Measurements from ENCODE around the gene TCERG1L. TPM values are rescaled to one million over a fixed set of nuclear protein-coding genes. Genes with fewer than 3 reads are reported as not detected.
A peak's percentile ranks its signal among the peaks of the same experiment; 100 is the strongest.
"Not testable (repeated sequence)": the region's sequence is repeated elsewhere in the genome, so short reads cannot be mapped to it uniquely, and the experiment has no call there.

Gene TCERG1L
- total RNA-seq, 2 experiments from 2014 or later, result not detected

DNA sequence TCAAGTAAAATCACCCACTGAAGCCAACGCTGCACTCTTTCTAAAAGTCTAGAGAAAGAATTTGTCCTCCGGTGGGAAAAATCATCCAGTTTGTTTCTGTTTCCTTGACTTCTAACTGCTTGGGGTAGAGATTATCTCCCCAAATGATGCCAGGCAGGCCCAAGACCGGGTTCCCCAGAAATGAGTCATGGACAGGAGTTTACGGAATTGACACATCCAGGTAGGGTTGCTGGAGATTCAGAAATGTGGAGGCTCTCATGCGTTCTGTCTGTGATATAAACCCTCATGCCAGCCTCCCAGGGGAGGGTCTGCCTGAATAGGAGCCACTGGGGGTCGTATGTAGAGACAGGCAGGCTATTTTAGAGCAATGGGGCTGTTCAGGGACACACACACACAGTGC, 230.9 kb downstream of the TCERG1L start:
- Mint-ChIP-seq H3K4me3 (no peak overlapping the region), H3K27ac (peak overlapping the region; percentile 85), H3K9me3 (no peaks in the 10 kb centered on the region), H3K4me1 (peaks cover 29% of the 10 kb centered on the region), H3K27me3 (no peaks in the 10 kb centered on the region), H3K36me3 (ENCODE audit: low read depth) (no peaks in the 10 kb centered on the region)
- DNase-seq, result no peak
- POLR2A ChIA-PET, result no interaction called here
- CTCF ChIA-PET, result no interaction called here

DNA sequence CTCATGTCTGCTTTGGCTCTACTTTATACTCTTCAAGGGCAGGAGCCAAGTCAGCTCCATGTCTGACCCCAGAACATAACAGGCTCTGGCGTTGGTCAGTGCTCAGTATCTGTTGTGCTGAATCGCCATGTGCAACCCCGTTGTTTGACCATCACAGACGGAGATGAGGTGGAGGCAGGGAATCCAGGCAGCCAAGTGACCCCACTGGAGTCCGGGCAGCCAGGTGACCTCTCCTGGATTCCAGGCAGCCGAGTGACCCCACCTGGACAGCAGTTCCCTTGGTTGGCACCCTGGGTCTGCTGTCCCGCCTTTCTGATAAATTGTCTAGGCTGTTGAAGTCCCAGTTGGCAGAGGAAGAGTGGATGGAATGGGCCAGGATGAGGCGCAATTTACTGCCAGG, 232.2 kb downstream of the TCERG1L start:
- no peak for DNase-seq
- Mint-ChIP-seq H3K36me3 (ENCODE audit: low read depth) (no peaks in the 10 kb centered on the region), H3K9me3 (no peaks in the 10 kb centered on the region), H3K4me1 (peaks cover 24% of the 10 kb centered on the region), H3K27ac (no peak overlapping the region), H3K4me3 (no peak overlapping the region), H3K27me3 (no peaks in the 10 kb centered on the region)
- POLR2A ChIA-PET, result no interaction called here
- CTCF ChIA-PET, result no interaction called here

DNA sequence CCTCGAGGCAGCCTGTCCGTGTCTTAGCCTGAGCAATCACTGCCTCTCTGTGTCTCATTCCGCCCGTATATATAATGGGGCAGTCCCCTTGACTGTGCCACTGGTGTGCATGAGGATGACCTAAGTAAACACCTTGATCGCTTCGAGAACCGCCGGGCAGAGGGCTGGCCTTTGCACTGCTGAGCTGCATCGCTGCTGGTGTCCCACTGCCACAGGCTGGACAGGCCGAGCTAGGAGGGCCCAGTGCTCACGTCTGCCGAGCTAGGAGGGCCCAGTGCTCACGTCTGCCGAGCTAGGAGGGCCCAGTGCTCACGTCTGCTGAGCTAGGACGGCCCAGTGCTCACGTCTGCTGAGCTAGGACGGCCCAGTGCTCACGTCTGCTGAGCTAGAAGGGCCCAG, 232.6 kb downstream of the TCERG1L start:
- H3K36me3 Mint-ChIP-seq (ENCODE audit: low read depth); H3K27ac Mint-ChIP-seq; H3K27me3 Mint-ChIP-seq; POLR2A ChIA-PET; H3K4me3 Mint-ChIP-seq; DNase-seq; H3K9me3 Mint-ChIP-seq; CTCF ChIA-PET: not testable (repeated sequence)
- H3K4me1 Mint-ChIP-seq, result peaks cover 24% of the 10 kb centered on the region

DNA sequence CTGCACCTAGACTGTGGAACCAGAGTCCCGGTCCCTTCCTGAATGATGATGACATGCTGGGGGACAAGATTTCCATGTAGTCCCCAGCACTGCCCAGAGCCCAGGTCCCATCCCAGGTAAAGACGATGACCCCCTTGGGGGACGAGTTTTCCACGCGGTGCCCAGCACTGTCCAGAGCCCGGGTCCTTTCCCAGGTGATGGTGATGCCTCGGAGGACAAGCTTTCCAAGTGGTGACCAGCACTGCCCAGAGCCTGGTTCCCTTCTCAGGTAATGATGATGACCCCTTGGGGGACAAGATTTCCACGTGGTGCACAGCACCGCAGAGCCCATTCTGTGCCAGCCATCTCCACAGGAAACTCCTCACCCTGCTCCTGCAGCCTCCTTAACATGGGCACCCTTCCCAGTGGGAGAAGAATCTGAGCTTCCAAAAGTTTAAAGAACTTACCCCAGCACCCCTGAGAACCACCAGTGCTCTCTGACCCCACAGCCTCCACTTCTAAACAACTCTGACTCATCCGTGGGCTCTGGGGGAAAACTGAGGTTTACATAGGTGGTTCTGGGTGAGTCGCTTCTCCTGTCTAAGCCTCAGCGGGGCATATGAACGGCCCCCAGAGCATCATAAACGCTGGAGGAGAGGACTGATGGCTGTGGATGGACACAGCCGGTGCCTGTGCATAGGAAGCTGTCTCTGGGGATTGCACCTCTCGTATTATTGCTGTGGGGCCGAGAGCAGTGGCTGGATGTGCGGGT, 233.2 kb downstream of the TCERG1L start:
- H3K36me3 Mint-ChIP-seq (ENCODE audit: low read depth), result no peaks in the 10 kb centered on the region
- no peaks in the 10 kb centered on the region for H3K27me3 Mint-ChIP-seq
- CTCF ChIA-PET, result no interaction called here
- no peak overlapping the region for H3K4me3 Mint-ChIP-seq
- H3K9me3 Mint-ChIP-seq, result no peaks in the 10 kb centered on the region
- POLR2A ChIA-PET, result no interaction called here
- no peak overlapping the region for H3K27ac Mint-ChIP-seq
- DNase-seq, result no peak
- H3K4me1 Mint-ChIP-seq, result peaks cover 21% of the 10 kb centered on the region

DNA sequence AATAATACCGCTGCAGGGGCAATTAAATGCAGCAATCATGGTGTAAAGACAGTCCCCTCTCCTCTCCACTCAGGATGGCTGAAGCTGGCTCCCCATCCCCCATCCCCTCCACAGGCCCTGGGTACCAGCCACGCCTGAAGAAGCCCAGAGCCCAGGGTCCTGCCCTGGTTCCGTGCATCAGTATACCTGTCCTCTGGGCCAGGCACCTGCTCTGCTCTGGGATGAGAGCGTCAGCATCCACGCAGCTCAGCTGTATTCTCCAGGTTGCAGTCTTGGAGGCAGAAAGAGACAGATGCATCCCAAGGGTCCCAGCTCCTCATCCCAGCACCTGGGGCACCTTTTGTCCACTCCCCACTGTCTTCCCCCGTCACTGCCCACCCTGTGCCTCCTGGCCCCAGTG, 233.8 kb downstream of the TCERG1L start:
- DNase-seq, result no peak
- no peaks in the 10 kb centered on the region for H3K36me3 Mint-ChIP-seq (ENCODE audit: low read depth)
- no peak overlapping the region for H3K4me3 Mint-ChIP-seq
- no peaks in the 10 kb centered on the region for H3K9me3 Mint-ChIP-seq
- no peak overlapping the region for H3K27ac Mint-ChIP-seq
- ChIA-PET CTCF (no interaction called here), POLR2A (no interaction called here)
- H3K4me1 Mint-ChIP-seq, result peaks cover 15% of the 10 kb centered on the region
- no peaks in the 10 kb centered on the region for H3K27me3 Mint-ChIP-seq

DNA sequence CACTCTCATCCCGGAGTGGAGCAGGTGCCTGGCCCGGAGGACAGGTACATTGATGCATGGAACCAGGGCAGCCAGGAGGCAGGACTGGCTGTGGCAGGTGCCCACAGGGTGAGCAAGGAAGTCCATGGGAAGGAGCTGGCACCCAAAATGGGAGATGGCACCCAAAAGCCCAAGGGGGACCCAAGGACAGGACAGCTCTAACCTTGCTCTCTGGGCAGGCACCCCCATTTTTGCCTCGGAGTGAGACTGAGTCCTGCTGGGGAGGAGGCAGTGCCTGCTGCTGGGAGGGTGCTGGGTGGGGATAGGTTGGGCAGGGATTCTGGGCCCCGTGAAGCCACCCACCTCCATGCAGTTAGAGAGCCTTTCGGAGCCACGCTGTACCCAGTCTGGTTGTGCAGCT, 234.5 kb downstream of the TCERG1L start:
- ChIA-PET CTCF (no interaction called here), POLR2A (no interaction called here)
- no peak for DNase-seq
- Mint-ChIP-seq H3K4me3 (no peak overlapping the region), H3K27me3 (no peaks in the 10 kb centered on the region), H3K36me3 (ENCODE audit: low read depth) (no peaks in the 10 kb centered on the region), H3K27ac (no peak overlapping the region), H3K4me1 (peaks cover 13% of the 10 kb centered on the region), H3K9me3 (no peaks in the 10 kb centered on the region)

DNA sequence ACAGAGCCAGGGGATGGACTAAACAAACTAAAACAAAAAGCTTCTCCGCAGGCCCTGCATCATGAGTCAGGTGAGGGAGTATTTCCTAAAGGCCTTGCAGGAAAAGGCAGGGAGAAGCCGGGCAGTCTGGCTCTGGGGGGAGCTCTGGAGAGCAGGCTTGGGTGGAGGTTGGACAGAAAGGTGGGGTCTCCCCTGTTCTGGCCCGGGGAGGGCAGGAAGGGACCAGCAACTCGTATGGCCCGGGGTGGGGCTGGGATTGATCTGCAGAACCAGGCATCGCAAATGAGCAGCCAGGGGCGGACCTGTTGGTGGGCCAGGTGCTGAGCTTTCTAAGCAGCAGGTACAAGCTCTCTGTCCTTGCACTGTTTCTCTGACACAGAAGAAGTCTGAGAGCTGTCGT, 235.2 kb downstream of the TCERG1L start:
- no peak overlapping the region for H3K27ac Mint-ChIP-seq
- H3K4me3 Mint-ChIP-seq, result no peak overlapping the region
- DNase-seq, result no peak
- H3K4me1 Mint-ChIP-seq, result peaks cover 8% of the 10 kb centered on the region
- CTCF ChIA-PET, result no interaction called here
- H3K9me3 Mint-ChIP-seq, result no peaks in the 10 kb centered on the region
- H3K27me3 Mint-ChIP-seq, result no peaks in the 10 kb centered on the region
- POLR2A ChIA-PET, result no interaction called here
- H3K36me3 Mint-ChIP-seq (ENCODE audit: low read depth), result no peaks in the 10 kb centered on the region

DNA sequence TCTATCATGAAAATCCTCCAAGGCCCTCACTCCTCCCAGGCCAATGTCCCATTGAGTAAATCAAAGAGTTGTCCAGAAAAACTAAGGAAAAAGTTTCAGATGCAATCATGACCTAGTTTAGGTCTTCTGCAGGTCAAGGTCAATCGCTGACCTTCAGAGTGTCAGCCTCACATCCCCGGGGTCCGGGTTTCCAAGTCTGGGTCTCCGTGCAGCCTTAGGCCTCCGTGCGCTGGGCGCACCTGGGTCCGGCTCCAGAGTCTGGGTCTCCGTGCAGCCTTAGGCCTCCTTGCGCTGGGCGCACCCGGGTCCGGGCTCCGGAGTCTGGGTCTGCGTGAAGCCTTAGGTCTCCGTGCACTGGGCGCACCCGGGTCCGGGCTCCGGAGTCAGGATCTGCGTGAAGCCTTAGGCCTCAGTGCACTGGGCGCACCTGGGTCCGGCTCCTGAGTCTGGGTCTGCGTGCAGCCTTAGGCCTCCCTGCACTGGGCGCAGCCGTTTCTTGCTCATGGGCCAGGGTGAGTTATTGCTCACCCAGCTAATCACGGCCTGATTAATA, 236.2 kb downstream of the TCERG1L start:
- H3K4me3 Mint-ChIP-seq, result no peak overlapping the region
- POLR2A ChIA-PET, result no interaction called here
- CTCF ChIA-PET, result no interaction called here
- H3K27ac Mint-ChIP-seq, result no peak overlapping the region
- H3K27me3 Mint-ChIP-seq, result no peaks in the 10 kb centered on the region
- no peaks in the 10 kb centered on the region for H3K9me3 Mint-ChIP-seq
- H3K4me1 Mint-ChIP-seq, result no peaks in the 10 kb centered on the region
- no peaks in the 10 kb centered on the region for H3K36me3 Mint-ChIP-seq (ENCODE audit: low read depth)
- DNase-seq, result no peak

DNA sequence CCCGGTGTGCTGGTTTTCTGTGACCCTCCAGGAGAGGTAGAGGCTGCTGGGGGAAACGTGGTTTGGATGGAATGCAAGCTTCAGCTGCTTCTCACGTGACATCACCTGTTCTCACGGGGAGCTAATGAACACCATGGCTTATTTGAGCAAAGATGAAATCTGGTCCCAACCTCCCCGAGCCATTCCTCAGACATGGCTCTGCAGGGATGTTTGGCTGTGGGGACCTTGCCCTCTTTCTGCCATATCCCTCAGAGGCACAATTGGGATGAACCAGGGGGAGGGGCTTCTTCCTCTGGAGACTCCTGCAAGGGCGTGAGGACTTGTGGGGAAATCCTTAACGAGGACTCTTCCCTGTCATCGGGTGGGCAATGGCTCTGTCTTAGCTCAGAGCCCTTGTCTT, 236.8 kb downstream of the TCERG1L start:
- CTCF ChIA-PET, result no interaction called here
- POLR2A ChIA-PET, result no interaction called here

DNA sequence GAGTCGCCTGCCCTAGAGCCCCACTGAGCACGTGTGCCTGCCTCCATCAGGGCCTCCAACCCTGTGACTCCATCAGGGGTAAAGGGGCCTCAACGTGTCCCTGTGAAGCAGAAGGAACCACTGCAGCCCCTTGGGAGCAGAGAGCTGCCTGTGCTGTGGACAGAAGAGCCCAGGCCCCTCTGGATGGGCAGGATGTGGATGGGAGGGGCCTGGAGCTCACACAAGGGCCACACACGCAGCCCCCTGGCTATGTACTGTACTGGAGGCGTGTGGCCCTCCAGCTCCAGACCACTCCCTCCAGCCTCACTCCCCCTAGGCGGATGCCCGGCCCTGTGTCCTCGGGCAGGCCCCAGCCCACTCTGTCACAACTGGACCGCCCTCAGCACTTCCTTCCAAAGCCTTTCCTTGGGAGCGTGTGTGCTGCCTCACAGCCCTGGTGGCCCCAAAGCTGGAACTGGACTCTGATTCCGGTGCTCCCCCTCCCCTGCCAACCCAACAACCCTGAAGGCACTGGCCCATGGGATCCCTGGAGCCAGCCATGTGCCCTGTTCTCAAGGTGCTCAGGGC, 238.0 kb downstream of the TCERG1L start:
- Mint-ChIP-seq H3K27me3 (no peaks in the 10 kb centered on the region), H3K27ac (no peak overlapping the region), H3K4me3 (no peak overlapping the region), H3K9me3 (no peaks in the 10 kb centered on the region), H3K36me3 (ENCODE audit: low read depth) (no peaks in the 10 kb centered on the region), H3K4me1 (no peaks in the 10 kb centered on the region)
- CTCF ChIA-PET, result no interaction called here
- DNase-seq, result no peak
- POLR2A ChIA-PET, result interaction anchor here (0.5 kb wide), 1 partner anchor 285 kb away, joined by 5 read pairs; no protein-coding TSS in a partner anchor

More for the DNA sequence above, 236.8 kb downstream of the TCERG1L start:
- DNase-seq, result no peak
- Mint-ChIP-seq H3K9me3 (no peaks in the 10 kb centered on the region), H3K27ac (no peak overlapping the region), H3K4me1 (no peaks in the 10 kb centered on the region), H3K4me3 (no peak overlapping the region), H3K27me3 (no peaks in the 10 kb centered on the region), H3K36me3 (ENCODE audit: low read depth) (no peaks in the 10 kb centered on the region)

DNA sequence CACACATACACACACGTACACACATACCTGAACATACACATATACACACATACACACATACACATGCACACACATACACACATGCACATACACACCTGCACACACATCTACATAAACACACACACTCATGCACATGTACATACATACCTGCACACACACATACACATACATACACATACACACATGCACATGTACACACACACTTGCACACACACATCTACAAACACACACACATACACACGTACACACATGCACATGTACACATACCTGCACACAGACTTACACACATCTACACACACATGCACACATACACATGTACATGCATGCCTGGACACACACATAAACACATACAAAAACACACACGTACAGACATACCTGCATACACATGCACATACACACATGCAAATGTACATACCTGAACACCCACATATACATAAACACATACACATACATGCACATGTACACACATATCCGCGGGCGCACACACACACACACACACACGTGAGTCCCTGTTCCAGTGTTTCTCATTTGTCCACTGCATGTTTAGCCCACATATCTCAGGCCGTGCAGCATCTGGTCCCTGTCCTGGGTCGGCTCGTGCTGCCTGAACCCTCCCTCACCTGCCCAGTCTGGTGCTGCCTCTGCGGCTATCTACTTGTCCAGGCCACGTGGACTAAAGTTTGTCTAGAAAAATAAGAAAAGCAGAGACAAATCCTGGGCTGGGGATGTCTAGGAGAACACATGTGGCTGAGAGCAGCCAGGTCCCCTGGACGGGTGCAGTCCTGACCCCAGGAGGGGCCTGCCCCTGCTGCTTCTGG, 238.7 kb downstream of the TCERG1L start:
- no peaks in the 10 kb centered on the region for H3K4me1 Mint-ChIP-seq
- H3K27ac Mint-ChIP-seq, result no peak overlapping the region
- ChIA-PET CTCF (no interaction called here), POLR2A (no interaction called here)
- H3K36me3 Mint-ChIP-seq (ENCODE audit: low read depth), result no peaks in the 10 kb centered on the region
- DNase-seq, result no peak
- no peaks in the 10 kb centered on the region for H3K27me3 Mint-ChIP-seq
- no peaks in the 10 kb centered on the region for H3K9me3 Mint-ChIP-seq
- no peak overlapping the region for H3K4me3 Mint-ChIP-seq

DNA sequence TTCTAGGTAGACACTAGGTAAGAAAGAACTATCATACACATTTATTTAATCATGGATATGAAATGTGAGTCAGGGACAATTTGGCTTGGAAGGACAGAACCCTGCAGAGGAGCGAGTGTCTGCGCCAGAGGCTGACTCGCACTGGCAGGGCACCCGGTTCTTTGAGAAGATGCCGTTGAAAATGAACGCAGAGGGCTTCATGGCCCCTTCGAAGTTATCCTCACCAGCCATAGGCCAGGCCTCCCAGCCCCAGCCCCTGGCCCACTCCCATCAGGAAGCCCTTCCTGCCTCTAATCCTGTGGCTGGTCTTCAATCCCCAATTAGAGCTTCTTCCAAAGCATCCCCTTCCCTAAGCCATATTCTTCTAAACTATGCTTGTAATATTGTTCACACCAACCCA, 239.8 kb downstream of the TCERG1L start:
- H3K4me3 Mint-ChIP-seq, result no peak overlapping the region
- no peak for DNase-seq
- H3K27ac Mint-ChIP-seq, result no peak overlapping the region
- no peaks in the 10 kb centered on the region for H3K36me3 Mint-ChIP-seq (ENCODE audit: low read depth)
- ChIA-PET CTCF (no interaction called here), POLR2A (no interaction called here)
- H3K9me3 Mint-ChIP-seq, result no peaks in the 10 kb centered on the region
- H3K27me3 Mint-ChIP-seq, result no peaks in the 10 kb centered on the region
- no peaks in the 10 kb centered on the region for H3K4me1 Mint-ChIP-seq

DNA sequence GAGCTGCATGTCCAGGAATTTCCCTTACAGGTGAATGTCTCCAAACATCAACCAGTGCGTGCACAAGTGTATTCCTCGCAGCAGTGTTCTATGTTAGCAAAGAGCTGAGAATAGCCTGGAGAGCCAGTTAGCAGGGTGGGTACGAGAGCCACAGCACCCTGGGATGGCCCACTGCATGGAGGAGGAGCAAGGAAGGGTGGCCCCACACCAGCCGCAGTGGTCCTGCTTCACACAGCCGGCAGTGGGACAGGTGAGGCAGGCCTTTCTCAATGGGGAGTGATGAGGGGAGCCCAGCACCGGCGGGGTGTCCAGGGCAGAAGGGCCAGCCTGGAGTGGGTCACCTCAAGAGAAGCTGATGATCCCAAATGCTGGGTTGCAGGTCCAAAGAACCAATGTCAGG, 240.7 kb downstream of the TCERG1L start:
- no peaks in the 10 kb centered on the region for H3K9me3 Mint-ChIP-seq
- no peak overlapping the region for H3K27ac Mint-ChIP-seq
- DNase-seq, result no peak
- H3K4me3 Mint-ChIP-seq, result no peak overlapping the region
- H3K4me1 Mint-ChIP-seq, result no peaks in the 10 kb centered on the region
- no peaks in the 10 kb centered on the region for H3K27me3 Mint-ChIP-seq
- H3K36me3 Mint-ChIP-seq (ENCODE audit: low read depth), result no peaks in the 10 kb centered on the region
- POLR2A ChIA-PET, result no interaction called here
- CTCF ChIA-PET, result no interaction called here

Data from activated CD4-positive, alpha-beta T cell treated with anti-CD3 and anti-CD28 coated beads, Interleukin-2, amount 10 ng/mL, durations not matched to agents 7 days and 5 days (primary cell).